Erythroblast (primary cell): Measurements from ENCODE around the gene SLCO2B1.

Experiments
- DNase-seq, 2 experiments: peaks; one replicate each; lab custom pipeline; 2025; lab: John Stamatoyannopoulos, UW
- GATA1 ChIP-seq: IDR thresholded peaks from 2 replicates; pipeline ENCODE4 v1.6.1; 2011; ENCODE audit warnings: low read depth, mild to moderate bottlenecking, control low read depth, low read length, moderate library complexity
- POLR2A ChIP-seq: IDR thresholded peaks from 2 replicates; pipeline ENCODE4 v1.6.1; 2011; ENCODE audit warnings: mild to moderate bottlenecking, low read length

The SLCO2B1 gene

DNA sequence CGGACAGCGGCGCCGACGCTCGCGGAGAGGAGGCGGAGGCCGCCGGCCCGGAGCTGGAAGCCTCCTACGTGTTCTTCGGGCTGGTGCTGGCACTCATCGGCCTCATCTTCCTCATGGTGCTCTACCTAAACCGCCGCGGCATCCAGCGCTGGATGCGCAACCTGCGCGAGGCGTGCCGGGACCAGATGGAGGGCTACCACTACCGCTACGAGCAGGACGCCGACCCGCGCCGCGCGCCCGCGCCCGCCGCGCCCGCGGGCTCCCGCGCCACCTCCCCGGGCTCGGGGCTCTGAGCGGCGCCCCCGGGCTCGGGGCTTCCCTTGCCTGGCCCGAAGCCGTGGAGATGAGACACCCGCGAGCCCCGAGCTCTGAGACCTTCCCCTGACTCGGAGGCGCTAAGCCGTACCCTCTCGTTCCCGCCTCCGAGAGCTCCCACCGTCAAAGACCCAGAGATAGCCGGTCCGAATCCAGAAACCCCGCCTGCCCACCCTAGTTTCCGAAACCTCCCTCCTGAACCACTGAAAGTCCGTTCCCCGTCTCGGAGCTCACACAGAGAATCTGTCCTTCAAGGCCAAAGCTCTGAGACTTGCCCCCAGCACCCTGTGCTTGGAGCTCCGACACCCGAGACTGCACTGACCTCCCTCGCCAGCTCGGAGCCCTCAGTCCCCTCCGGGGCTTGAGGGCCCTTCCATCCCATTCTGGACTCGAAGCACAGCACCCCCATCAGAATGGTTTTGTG lies 91.2 kb downstream of the SLCO2B1 start:
- no peak for TF ChIP-seq POLR2A
- TF ChIP-seq GATA1: no peak

DNA sequence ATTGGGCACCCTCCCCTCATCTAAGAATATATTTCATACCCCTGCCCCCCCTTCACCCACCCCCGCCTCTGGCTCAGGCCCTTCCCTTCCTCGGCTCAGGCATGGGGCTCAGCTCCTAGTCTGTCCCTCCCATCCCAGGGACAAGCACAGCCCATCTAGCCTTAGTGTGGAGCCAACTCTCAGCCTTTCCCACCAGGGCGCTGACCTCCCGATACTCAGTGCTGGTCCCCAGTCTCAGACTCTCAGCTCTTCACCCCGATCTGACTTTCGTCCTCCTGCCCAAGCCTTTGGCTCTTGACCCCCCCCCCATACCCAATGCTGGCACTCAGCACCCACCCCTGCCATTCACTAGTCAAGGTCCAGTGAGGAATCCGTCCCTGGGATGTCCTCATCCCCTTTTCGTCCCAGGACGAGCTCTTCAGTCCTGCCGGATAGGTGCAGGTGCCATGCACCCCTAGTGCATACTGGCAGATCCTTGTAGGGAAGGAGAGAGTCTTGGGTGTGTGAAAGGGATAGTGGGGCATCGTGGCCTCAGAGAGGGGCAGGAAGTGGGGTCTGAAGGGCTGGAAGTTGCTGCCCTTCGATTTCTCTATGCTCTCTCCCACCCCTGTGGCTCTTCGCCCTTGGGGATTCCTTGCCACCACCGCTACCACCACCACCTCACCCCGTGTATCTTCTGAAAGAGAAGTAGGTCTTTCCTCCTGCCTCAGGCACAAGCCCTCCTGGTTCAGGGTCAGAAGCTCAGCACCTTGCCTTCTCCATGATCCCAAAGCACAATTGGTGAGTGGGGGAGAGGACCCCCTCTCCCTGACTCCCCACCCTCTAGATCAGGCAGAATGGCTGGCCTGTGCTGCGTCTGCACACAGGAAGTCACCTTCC lies 92.1 kb downstream of the SLCO2B1 start:
- no peak for DNase-seq
- TF ChIP-seq POLR2A (no peak), GATA1 (no peak)

More for the DNA sequence above, 91.2 kb downstream of the SLCO2B1 start:
- no peak for DNase-seq

GRCh38 chr11:75244052-75244814 lies 93.3 kb downstream of the SLCO2B1 start:
- DNase-seq: no peak
- TF ChIP-seq GATA1 (no peak), POLR2A (no peak)

DNA sequence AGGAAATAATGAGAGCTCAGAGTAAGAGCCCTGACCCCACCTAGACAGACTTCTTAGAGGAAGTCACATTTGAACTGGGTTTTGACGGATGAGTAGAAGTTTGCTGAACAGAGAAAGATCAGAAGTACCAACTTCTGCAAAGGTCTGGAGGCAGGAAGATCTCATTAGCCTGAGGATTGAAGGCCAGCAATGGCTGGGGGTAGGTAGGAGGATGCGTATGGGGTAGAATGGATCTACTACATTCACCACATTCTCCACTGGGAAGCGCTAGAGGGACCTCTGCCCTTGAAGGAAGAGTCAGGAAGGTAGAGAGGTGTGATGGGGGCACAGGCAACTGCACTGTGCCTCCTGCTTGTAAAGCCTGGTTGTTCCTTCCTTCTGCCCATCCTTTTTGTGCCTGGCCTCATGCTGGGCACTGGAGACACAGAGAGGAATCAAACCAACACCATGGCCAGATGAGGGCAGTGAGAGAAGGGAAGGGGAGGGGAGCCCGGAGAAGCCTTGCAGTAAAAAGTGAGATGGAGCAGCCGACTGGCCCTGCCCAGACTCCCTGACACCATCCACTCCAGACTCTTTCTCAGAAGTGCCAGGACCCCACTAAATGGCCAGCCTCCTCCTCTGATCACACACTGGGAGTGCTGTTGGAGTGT lies 94.6 kb downstream of the SLCO2B1 start:
- TF ChIP-seq GATA1 (no peak), POLR2A (no peak)
- no peak for DNase-seq

DNA sequence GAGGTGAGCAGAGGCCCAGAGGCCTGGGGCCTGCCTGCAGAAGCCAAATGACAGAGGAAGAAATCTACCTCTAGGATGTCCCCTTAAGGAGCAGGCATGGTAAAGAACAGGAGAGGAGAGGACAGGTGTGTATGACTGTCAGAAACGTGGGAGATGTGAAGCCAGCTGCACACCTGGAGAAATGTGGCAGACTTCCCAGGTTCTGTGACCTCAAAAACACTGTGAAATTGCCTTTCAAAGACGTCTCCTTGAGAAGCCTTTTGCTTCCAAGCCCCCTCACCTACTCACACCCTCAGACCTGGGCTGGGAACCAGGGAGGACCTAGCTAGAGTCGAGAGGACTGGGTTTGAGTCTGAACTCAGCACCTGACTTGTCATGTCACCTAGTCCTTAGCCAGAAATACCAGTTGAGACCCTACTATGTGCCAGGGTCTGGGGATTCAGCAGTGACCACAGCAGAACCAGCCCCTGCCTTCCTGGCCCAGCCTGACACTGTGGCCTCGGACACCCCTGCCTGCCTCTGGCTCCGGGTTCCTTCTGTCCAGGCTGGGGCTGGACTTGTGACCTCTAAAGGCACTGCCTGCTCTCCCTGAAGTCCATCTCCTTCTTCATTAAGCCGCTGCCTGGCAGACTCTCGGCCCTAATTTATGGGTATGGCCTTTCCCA lies 95.2 kb downstream of the SLCO2B1 start:
- no peak for DNase-seq
- TF ChIP-seq GATA1 (no peak), POLR2A (no peak)

DNA sequence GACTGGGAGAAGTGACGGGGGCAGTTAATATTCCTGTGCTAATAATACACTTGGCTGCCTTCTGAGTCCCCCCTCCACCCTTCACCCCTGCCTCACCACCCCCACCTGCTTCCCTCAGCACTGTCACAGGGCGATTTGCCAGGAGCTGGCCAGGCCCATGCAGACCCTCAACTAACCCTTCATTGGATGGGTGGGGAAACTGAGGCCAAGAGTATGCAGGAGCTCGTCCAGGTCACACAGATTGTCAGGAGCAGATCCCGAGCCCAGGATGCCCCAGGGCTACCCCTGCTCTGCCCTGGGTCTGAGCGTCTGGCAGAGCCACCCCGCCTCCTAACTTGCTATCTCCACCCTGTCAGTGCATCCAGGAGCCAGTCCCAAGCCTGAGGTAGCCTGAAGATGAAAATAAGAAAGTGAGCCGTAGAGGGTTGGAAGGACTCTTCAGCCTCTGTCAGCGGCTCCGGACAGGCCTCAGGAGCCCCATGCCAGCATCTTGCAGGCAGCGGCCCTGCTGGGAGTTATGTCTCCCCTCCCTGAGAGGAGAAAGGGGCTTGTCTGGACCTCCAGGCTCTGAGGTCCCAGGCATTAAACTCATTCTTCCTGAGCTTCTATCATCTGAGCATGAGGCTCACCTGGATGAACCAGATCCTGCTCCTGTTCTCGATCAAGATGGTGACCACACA lies 95.9 kb downstream of the SLCO2B1 start:
- no peak for DNase-seq
- TF ChIP-seq POLR2A (no peak), GATA1 (no peak)

- no peak for TF ChIP-seq POLR2A
- TF ChIP-seq GATA1: no peak
- DNase-seq: no peak
Measured at GRCh38 chr11:75248924-75249256, 98.0 kb downstream of the SLCO2B1 start.

DNA sequence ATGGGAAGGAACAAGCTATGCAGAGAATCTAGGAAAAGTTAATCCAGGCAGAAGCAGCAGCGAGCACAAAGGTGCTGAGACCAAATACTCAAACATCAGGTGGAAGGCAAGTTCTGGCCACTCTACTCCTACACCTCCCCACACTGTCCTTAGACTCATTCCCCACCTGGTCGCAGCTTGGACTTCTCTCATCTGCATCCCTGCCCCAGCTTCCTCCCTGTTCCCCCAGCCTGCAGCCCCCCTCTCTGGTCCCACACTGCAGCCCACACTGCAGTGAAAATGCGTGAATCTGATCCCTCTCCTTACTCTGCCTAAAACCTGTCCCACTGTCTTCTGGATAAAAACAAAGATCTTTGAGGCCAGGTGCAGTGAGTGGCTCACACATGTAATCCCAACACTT lies 98.8 kb downstream of the SLCO2B1 start:
- DNase-seq: no peak
- no peak for TF ChIP-seq POLR2A
- TF ChIP-seq GATA1: no peak

GRCh38 chr11:75254326-75254725 lies 103.4 kb downstream of the SLCO2B1 start:
- TF ChIP-seq POLR2A (no peak), GATA1 (no peak)
- no peak for DNase-seq
